HG03439 (cell line): ENCODE data around the gene FLACC1.
A peak's percentile ranks its signal among the peaks of the same experiment; 100 is the strongest.
"Not testable (repeated sequence)": the region's sequence is repeated elsewhere in the genome, so short reads cannot be mapped to it uniquely, and the experiment has no call there.

Source experiments
- ATAC-seq: cut with Tn5 transposase; IDR thresholded peaks from one replicate; pipeline ENCODE4 v1.9.1; 2021; ENCODE audit warnings: mild to moderate bottlenecking, moderate library complexity; ENCODE audit not compliant: unreplicated experiment

Gene FLACC1

GRCh38 chr2:201257956-201258665 lies 99.0 kb downstream of the FLACC1 start:
- ATAC-seq, result peak; percentile 67

- peak; percentile 44 for ATAC-seq
Observed at GRCh38 chr2:201257381-201257955, 99.7 kb downstream of the FLACC1 start.

- no peak for ATAC-seq
Observed at GRCh38 chr2:201256082-201256481, 101.1 kb downstream of the FLACC1 start.

- ATAC-seq, result no peak
Observed at GRCh38 chr2:201255408-201256033, 101.6 kb downstream of the FLACC1 start.

- ATAC-seq, result no peak
Observed at GRCh38 chr2:201254081-201254730, 102.9 kb downstream of the FLACC1 start.

- ATAC-seq, result no peak
Observed at GRCh38 chr2:201250741-201251140, 106.4 kb downstream of the FLACC1 start.

- ATAC-seq, result no peak
Observed at GRCh38 chr2:201249889-201250288, 107.3 kb downstream of the FLACC1 start.

GRCh38 chr2:201248288-201248844 lies 108.8 kb downstream of the FLACC1 start:
- ATAC-seq, result no peak

- ATAC-seq, result no peak
Observed at GRCh38 chr2:201246280-201246679, 110.9 kb downstream of the FLACC1 start.

- no peak for ATAC-seq
Observed at GRCh38 chr2:201244829-201245228, 112.3 kb downstream of the FLACC1 start.

- ATAC-seq, result no peak
Observed at GRCh38 chr2:201242571-201243277, 114.4 kb downstream of the FLACC1 start.

- not testable (repeated sequence) for ATAC-seq
Observed at GRCh38 chr2:201239167-201239935, 117.8 kb downstream of the FLACC1 start.
